OCI-LY7 (cell line): ENCODE data around the gene EHBP1. TPM values are rescaled to one million over a fixed set of nuclear protein-coding genes. Genes with fewer than 3 reads are reported as not detected.

Experiments used
- BruUV-seq: library from RNA; stranded (reverse); fragments of 400-500 nt; replicated peaks from 2 replicates; lab custom pipeline; 2021; lab: Mats Ljungman, UMichigan
- CTCF ChIA-PET: fragments of 300-600 bp; sonication (Branson Sonifier 250); formaldehyde crosslinking; loops from one replicate; lab custom pipeline; 2022; ENCODE audit warnings: antibody characterized with exemption; ENCODE audit not compliant: unreplicated experiment; lab: Charles Lee
- POLR2A ChIA-PET: fragments of 300-600 bp; sonication (Branson Sonifier 250); formaldehyde crosslinking; loops from one replicate; lab custom pipeline; 2022; ENCODE audit warnings: antibody characterized with exemption; lab: Charles Lee
- DNase-seq: peaks from one replicate; pipeline ENCODE4 v3.0.0-alpha.2; 2015; ENCODE audit warnings: low spot score
- H2AFZ ChIP-seq: fragments of 200-600 bp; sonication (generic), shearing (Covaris generic); 2 replicates; pipeline ENCODE4 v1.6.1; 2014; ENCODE audit warnings: mild to moderate bottlenecking, antibody characterized with exemption, low read length, moderate library complexity
- H3K27ac ChIP-seq: fragments of 200-600 bp; sonication (generic); 2 replicates; pipeline ENCODE4 v1.5.1; 2014; ENCODE audit warnings: mixed run types, low read depth, mild to moderate bottlenecking, moderate library complexity, low read length, inconsistent platforms; ENCODE audit not compliant: poor library complexity, severe bottlenecking
- H3K36me3 ChIP-seq: fragments of 200-600 bp; sonication (generic); 2 replicates; pipeline ENCODE4 v1.6.1; 2014; ENCODE audit warnings: mild to moderate bottlenecking, antibody characterized with exemption, low read length, moderate library complexity, mixed read lengths; ENCODE audit not compliant: insufficient read depth
- H3K4me1 ChIP-seq: fragments of 200-600 bp; sonication (generic); 2 replicates; pipeline ENCODE4 v1.5.1; 2014; ENCODE audit warnings: mild to moderate bottlenecking, low read length; ENCODE audit not compliant: insufficient read depth, poor library complexity, severe bottlenecking
- H3K4me2 ChIP-seq: fragments of 200-600 bp; sonication (generic); 2 replicates; pipeline ENCODE4 v1.6.1; 2014; ENCODE audit warnings: mild to moderate bottlenecking, low read length
- H3K4me3 ChIP-seq: fragments of 200-600 bp; sonication (generic); 2 replicates; pipeline ENCODE4 v1.5.1; 2014; ENCODE audit warnings: mild to moderate bottlenecking, low read depth, low read length; ENCODE audit not compliant: poor library complexity, severe bottlenecking
- H3K79me2 ChIP-seq: fragments of 200-600 bp; sonication (generic); 2 replicates; pipeline ENCODE4 v1.6.1; 2016; ENCODE audit warnings: low read depth, mild to moderate bottlenecking, low read length, moderate library complexity, mixed read lengths; ENCODE audit not compliant: insufficient read depth
- H3K9me2 ChIP-seq: fragments of 200-600 bp; sonication (generic); 2 replicates; pipeline ENCODE4 v1.6.1; 2016; ENCODE audit warnings: mild to moderate bottlenecking, low read length, mixed read lengths; ENCODE audit not compliant: insufficient read depth
- H3K9me3 ChIP-seq: fragments of 200-600 bp; sonication (generic); 2 replicates; pipeline ENCODE4 v1.6.1; 2014; ENCODE audit warnings: mild to moderate bottlenecking, mixed run types, low read length, mixed read lengths
- H4K20me1 ChIP-seq: fragments of 200-600 bp; sonication (generic); 2 replicates; pipeline ENCODE4 v1.6.1; 2014; ENCODE audit warnings: mild to moderate bottlenecking, antibody characterized with exemption, low read length, moderate library complexity, mixed read lengths; ENCODE audit not compliant: insufficient read depth
- EZH2phosphoT487 ChIP-seq: fragments of 200-600 bp; sonication (generic); IDR thresholded peaks from 2 replicates; pipeline ENCODE4 v1.6.1; 2018; ENCODE audit warnings: low read depth, borderline replicate concordance, mild to moderate bottlenecking, mixed run types, antibody characterized with exemption, low read length, moderate library complexity, mixed read lengths
- intact Hi-C: fragments of 100-400 bp; cut with micrococcal nuclease; formaldehyde crosslinking; loops from one replicate; pipeline ENCODE4 v1.10.0; 2022; ENCODE audit not compliant: unreplicated experiment
- total RNA-seq, 2 experiments: library from RNA; depleted of rRNA in 1 of 2; stranded (reverse); fragments of >200 nt in 1 of 2; shearing (Covaris generic) in 1 of 2; gene quantifications; 2 replicates each; pipeline ENCODE4 v1.2.3, GENCODE V29; 2014 to 2022
- TF ChIP-seq, protein P1 (sequence below): fragments of 200-600 bp; sonication (generic); conservative IDR thresholded peaks from 2 replicates; pipeline ENCODE4 v1.5.1; 2014; ENCODE audit warnings: mild to moderate bottlenecking, antibody characterized with exemption, low read length, moderate library complexity, mixed read lengths

The EHBP1 gene
- total RNA-seq, 2 experiments from 2014 or later = 26.8 to 34.1 TPM

DNA sequence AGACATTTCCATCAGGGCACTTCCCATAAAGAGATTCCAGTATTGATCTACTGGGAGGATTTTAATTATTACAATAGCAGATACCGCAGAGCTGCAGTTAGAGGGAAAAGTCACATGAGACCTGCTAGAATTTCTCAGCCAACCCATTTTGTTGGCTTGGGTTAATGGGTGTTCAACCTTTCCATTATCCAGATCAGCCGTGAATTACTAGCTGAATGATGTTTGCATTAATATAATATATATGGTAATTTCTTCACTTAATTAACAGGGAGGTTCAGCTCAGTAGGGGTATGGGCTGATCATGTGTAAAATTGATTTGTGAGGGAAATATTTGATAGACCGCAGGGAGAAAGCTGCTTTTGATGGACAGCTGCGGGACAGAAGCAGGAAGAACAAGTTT is 288.7 kb downstream of the EHBP1 start:
- Histone ChIP-seq H2AFZ (no peak overlapping the region), H4K20me1 (no peaks in the 10 kb centered on the region), H3K9me3 (no peaks in the 10 kb centered on the region), H3K4me1 (no peaks in the 10 kb centered on the region), H3K9me2 (no peaks in the 10 kb centered on the region), H3K79me2 (no peaks in the 10 kb centered on the region), H3K4me2 (no peak overlapping the region), H3K36me3 (peaks cover 9% of the 10 kb centered on the region; the same call in 1 of the 2 replicates), H3K27ac (no peak overlapping the region), H3K4me3 (no peak overlapping the region)
- DNase-seq = no peak
- intact Hi-C loops = no loop called here
- BruUV-seq = no TSS peak
- CTCF ChIA-PET = no interaction called here
- POLR2A ChIA-PET = interaction anchor here (0.6 to 1.6 kb wide), 4 partner anchors 9 to 339 kb away, joined by 3 to 4 read pairs (median 4); no protein-coding TSS in a partner anchor
- TF ChIP-seq EZH2phosphoT487 = no peak
- TF ChIP-seq, protein P1, sequence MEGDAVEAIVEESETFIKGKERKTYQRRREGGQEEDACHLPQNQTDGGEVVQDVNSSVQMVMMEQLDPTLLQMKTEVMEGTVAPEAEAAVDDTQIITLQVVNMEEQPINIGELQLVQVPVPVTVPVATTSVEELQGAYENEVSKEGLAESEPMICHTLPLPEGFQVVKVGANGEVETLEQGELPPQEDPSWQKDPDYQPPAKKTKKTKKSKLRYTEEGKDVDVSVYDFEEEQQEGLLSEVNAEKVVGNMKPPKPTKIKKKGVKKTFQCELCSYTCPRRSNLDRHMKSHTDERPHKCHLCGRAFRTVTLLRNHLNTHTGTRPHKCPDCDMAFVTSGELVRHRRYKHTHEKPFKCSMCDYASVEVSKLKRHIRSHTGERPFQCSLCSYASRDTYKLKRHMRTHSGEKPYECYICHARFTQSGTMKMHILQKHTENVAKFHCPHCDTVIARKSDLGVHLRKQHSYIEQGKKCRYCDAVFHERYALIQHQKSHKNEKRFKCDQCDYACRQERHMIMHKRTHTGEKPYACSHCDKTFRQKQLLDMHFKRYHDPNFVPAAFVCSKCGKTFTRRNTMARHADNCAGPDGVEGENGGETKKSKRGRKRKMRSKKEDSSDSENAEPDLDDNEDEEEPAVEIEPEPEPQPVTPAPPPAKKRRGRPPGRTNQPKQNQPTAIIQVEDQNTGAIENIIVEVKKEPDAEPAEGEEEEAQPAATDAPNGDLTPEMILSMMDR = no peak

DNA sequence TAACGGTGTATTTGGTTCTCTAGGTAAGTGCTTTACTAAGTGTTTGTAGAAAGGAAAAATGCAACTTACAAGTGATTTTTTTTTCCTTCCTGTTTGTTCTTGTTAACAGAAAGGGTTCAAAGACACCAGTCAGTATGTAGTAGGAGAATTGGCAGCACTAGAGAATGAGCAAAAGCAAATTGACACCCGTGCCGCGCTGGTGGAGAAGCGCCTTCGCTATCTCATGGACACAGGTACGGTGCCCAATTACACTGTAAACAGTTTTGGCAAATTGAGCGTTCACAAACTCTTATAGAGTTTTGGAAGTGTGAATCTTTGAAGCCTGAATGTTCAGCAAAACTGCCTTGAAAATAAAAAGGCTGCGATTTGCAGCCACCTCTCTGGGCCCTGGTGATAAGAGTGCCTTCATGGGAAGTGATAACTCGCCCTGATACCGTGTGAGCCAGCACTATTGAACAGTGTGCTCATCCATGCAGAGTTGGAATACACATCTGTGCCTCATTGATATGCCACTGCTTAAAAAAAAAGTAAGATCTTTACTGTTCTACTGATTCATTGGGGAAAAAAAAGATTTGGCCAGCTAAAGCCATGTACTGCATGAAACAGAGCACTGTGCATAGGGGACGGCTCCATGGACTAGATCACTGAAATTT is 291.1 kb downstream of the EHBP1 start:
- Histone ChIP-seq H3K27ac (no peak overlapping the region), H3K9me2 (no peaks in the 10 kb centered on the region), H4K20me1 (no peaks in the 10 kb centered on the region), H3K36me3 (peaks cover 10% of the 10 kb centered on the region; the same call in 1 of the 2 replicates), H3K4me2 (no peak overlapping the region), H3K4me1 (no peaks in the 10 kb centered on the region), H3K4me3 (no peak overlapping the region), H2AFZ (no peak overlapping the region), H3K79me2 (no peaks in the 10 kb centered on the region), H3K9me3 (no peaks in the 10 kb centered on the region)
- BruUV-seq = no TSS peak
- TF ChIP-seq EZH2phosphoT487 = no peak
- TF ChIP-seq, protein P1 = no peak
- intact Hi-C loops = no loop called here
- DNase-seq = no peak
- ChIA-PET CTCF (no interaction called here), POLR2A (no interaction called here)

DNA sequence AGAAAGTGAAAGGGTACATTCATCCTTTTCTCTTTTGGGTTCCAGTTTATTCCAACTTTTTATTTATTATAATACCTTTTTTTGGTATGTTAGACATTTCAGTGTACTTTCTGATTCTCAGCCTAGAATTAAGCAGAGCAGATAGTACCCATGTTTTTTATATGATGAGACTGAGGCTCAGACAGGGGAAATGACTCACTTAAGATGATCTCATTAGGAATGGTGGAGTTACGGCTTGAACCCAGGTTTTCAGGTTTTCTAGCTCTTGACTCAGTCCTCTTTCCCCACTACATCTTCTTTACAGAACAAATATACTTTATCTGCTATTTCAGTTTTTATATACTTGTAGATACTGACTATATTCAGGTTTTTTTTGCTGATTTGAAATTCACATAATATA is 293.4 kb downstream of the EHBP1 start:
- no peaks in the 10 kb centered on the region for H3K9me2 ChIP-seq
- intact Hi-C loops = no loop called here
- DNase-seq = no peak
- H3K4me2 ChIP-seq = no peak overlapping the region
- ChIA-PET POLR2A (interaction anchor here (0.5 to 1.2 kb wide), 2 partner anchors 13 to 961 kb away, joined by 3 read pairs; no protein-coding TSS in a partner anchor), CTCF (no interaction called here)
- TF ChIP-seq, protein P1 = no peak
- no peak for TF ChIP-seq EZH2phosphoT487
- H3K4me3 ChIP-seq = no peak overlapping the region
- H3K9me3 ChIP-seq = no peaks in the 10 kb centered on the region
- H2AFZ ChIP-seq = no peak overlapping the region
- no TSS peak for BruUV-seq
- no peaks in the 10 kb centered on the region for H4K20me1 ChIP-seq
- H3K27ac ChIP-seq = no peak overlapping the region
- no peaks in the 10 kb centered on the region for H3K4me1 ChIP-seq
- no peaks in the 10 kb centered on the region for H3K79me2 ChIP-seq
- peaks cover 8% of the 10 kb centered on the region; the same call in 1 of the 2 replicates for H3K36me3 ChIP-seq
